GM18526 (cell line): ENCODE results near the gene TBX4.

Experiments
- POLR2A ChIP-seq: IDR thresholded peaks from 3 replicates; pipeline ENCODE4 v1.6.1; 2011; ENCODE audit not compliant: insufficient read length; ENCODE audit errors: extremely low read depth

The TBX4 gene

DNA sequence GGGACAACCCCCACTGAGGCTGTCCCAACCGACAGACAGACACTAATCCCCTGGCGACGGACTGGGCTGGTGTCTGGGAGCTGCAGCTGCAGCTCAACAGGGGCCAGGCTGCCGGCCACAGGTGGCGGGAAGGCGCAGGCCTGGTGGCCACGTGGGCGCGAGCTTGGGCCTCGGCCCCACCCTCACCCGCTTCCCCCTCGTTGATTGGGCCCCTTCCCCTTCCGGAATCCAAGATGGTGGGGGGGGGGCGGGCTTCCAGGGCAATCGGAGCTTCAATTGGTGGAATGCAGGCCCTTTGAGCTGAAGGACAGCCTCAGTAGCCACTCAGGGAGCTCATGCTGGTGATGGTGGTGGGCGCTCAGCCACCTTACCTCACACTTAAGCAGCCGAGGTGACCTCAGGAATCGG is 8.7 kb upstream of the TBX4 start:
- TF ChIP-seq POLR2A, result no peak

DNA sequence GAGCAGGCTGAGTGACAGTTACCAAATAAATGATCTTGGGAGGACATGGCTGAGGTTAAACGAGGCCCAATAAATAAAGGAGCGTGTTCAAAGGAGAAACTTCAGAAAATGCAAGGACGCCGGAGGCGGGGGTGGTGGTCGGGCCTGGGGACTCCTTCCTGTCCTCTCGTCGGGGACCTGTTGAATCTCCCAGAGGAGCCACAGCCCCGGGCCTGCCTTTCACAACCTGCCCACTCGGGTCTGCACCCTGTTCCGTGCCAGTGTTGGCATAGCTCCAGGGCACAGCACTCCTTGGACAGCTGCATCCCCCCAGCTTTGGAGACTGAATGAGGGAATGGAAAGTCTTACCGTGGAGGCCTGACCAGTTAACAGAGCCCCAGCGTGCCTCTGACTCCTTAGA is 8.1 kb upstream of the TBX4 start:
- TF ChIP-seq POLR2A, result no peak

GRCh38 chr17:61444831-61445230 is 7.4 kb upstream of the TBX4 start:
- TF ChIP-seq POLR2A, result no peak

- TF ChIP-seq POLR2A, result no peak
These were observed 4.9 kb upstream of the TBX4 start for GRCh38 chr17:61447358-61447757.

DNA sequence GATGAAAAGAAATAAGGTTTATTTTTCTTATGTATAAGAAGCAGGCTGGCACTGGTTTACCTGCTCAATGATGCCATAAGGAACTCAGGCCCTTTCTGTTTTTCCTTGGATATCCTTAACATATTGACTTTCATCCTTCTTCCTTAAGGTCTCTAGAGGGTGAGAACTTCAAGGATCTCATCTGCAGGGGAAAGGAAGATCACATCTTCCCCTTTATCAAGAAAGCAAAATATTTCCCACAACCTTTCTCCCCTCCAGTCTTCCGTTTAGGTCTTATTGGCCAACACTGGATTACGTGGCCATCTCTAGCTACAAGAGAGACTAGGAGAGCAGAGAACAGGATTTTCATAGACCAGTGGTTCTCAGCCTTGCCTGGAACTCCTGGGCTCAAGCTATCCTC is 4.2 kb upstream of the TBX4 start:
- no peak for TF ChIP-seq POLR2A

GRCh38 chr17:61449707-61450640 is 2.2 kb upstream of the TBX4 start:
- no peak for TF ChIP-seq POLR2A

- no peak for TF ChIP-seq POLR2A
These were observed 1.3 kb upstream of the TBX4 start for GRCh38 chr17:61450641-61451537.

GRCh38 chr17:61451538-61452300 is 503 bp upstream of the TBX4 start:
- TF ChIP-seq POLR2A, result no peak

DNA sequence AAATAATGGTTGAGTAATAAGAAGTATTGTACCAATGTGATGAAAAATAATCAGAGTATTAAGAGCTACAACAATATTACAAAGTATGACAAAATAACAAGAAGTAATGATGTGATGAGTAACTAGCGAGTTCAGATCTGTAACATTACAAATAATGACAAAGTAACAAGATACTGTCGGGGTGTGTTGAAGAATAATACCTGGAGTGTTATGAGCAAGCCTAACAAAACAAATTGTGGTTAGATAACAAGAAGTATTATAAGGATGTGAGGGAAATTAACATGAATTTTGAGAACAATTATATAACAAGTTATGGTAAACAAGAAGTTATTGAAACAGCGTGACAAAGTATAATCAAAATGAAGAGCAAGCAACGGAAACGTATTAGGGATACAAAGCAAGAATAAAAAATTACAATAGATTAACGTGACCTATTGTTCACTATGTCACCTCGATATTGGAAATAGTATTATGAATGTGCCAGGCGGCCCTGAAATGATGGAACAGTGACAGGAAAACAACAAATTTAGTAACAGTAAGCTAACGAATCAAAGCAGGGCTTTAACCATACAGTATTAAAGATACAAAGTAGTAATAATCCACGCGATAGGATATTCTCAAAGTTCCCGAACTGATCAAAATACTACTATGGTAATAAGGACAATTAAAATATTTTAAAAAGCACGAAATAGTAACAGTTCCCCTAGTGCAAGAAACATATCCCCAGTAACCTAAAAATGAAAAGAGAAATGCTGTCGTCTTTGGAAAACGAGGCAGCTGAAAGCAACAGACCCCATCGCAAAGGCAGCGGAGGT is 1.6 kb downstream of the TBX4 start:
- no peak for TF ChIP-seq POLR2A

DNA sequence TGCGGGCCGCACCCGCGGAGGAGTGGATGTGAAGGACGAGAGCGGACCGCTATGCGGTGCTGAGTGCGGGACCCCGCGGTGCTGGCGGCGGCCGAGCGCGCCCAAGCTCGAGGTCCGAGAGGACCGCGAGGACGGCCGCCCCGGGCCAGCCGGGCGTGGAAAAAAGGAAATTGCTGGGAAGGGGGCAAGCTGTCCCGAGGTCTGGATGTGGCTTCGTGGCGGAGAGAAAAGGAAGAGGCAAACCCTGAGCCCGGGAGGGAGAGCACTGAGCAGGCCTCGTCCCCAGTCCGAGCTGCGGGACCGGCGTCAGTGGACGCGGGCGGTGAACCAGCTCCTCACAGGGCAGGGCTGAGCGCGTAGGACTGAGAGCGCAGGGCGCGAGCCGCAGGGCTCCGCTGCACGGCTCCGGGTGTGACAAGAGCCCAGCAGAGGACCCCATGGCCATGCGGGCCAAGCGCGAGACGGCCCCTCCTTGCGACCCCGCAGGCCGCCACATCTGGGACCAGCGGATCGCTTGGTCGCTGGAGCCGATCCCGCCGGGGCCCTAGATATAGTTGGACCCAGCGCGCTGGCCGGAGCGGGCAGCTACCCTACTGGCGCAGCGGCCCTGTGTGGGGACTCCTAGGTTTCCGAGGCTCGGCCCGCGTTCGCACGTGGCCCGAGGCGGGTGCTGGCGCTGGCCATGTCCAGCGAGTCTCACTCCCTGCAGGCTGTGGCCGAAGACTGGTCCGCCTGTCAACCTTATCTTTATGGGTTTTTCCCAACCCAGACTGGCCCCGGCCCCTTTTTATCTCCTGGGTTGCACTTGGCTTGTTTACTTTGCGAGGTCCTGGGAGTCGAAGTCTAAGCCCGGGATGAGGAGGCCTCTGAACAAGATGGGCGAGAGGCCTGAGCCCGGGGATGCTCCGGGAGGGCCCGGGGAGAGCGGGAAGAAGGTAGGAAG is 2.4 kb downstream of the TBX4 start:
- TF ChIP-seq POLR2A, result no peak

DNA sequence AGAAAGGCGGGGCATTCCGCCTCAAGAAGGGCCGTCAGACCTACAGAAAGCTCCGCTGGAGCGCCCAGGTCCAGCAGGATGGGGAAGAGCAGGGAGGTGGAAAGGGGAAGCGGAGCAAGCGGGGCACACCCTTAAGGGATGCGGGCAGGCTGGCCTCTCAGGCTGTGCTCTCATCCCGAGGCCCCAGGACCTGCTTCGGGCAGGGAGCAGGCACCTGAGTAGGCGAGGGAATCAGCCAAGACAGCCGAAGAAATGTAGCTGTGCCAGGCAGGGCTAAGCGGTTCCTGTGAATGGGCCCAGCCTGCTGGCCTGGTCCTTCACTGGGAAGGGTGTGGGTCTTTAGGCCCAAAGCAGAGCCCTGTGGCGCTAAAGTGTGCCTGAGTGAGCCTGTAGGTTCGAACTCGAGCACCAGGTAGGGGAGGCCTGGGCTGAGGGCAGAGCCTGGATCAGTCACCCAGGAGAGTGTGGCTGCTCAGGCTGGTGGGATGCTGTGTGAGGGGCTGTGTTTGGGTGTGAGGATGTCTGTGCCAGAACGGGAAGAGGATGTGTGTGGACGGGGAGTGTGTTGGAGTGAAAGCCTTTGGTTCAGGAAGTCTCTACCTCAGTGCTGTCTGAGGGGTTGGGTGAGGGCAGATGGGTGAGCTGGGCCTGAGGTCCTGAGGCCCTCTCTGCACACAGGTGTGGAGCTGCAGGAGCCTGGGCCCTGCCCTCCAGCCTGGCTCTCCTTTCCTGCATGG is 3.3 kb downstream of the TBX4 start:
- no peak for TF ChIP-seq POLR2A

DNA sequence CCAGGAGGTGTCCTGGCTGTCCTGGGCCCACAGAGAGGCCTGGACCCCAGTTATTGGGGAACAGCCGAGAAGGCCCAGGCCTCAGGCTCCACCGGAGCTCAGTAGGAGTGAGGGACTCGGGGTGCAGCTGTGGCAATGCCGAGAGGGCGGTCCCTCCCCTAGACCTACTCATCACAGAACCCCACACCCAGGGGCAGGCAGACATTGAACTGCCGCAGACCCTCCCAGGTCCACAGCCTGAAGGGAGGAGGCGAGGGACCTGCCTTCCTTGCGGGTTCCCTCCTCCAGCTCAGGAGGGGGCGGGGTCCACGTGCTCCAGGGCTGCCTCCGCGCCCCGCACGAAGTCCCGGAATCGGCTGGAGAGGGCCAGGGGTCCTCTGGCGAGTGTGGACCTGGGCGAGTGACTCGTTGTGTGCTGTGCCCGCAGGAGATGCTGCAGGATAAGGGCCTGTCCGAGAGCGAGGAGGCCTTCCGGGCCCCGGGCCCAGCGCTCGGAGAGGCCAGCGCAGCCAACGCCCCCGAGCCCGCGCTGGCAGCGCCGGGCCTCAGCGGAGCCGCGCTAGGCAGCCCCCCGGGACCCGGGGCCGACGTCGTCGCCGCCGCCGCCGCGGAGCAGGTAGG is 3.9 kb downstream of the TBX4 start:
- TF ChIP-seq POLR2A, result no peak
